ENCODE results near the gene ZNF483. TPM values are rescaled to one million over a fixed set of nuclear protein-coding genes. Genes with fewer than 3 reads are reported as not detected.

Gene ZNF483
- total and polyA plus RNA-seq, 2 of the 4 experiments (the other 2 are of a cell fraction): 0.10 to 0.90 TPM

DNA sequence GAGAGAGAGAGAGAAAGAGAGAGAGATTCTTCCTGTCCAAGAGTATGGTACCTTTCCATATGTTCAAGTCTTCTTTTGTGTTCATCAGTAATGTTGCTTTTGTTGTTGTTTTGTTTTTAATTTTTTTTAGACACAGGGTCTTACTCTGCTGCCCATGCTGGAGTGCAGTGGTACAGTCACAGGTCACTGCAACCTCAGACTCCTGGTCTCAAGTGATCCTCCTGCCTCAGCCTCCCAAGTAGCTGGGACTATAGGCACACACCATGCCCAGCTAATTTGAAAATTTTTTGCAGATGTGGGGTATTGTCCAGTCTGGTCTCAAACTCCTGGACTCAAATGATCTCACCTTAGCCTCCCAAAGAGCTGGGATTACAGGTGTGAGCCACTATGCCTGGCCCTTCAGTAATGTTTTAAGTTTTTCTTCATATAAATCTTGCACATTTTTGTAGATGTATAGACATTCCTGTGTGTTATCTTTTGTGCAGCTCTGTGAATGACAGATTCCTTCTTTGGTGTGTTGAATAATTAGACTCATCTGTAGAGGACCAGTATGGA, 36.3 kb downstream of the ZNF483 start:
- Histone ChIP-seq H2BK15ac (ENCODE audit: low read depth, low read length) (no peak overlapping the region), H3K4me3 (ENCODE audit: insufficient read depth, low read depth, low read length) (no peak overlapping the region), H3K9ac (ENCODE audit: low read depth, low read length) (no peak overlapping the region), H3K4ac (ENCODE audit: low read depth, low read length) (no peak overlapping the region), H3K4me1 (ENCODE audit: control insufficient read depth, insufficient read depth, low read length) (no peaks in the 10 kb centered on the region), H4K8ac (ENCODE audit: low read depth in 2 of 2, low read length in 2 of 2) (no peak overlapping the region), H2BK20ac (ENCODE audit: low read depth, low read length) (no peak overlapping the region), H2AK5ac (ENCODE audit: low read depth, low read length) (no peak overlapping the region), H3K79me1 (ENCODE audit: low read depth in 1 of 2, low read length in 2 of 2) (no peaks in the 10 kb centered on the region), H2BK120ac (ENCODE audit: low read depth, low read length) (no peak overlapping the region), H2AFZ (replicated peaks; ENCODE audit: low read length, poor library complexity) (no peak overlapping the region), H3K56ac (ENCODE audit: extremely low read depth, insufficient read depth, low read length) (no peak overlapping the region), H3K14ac (replicated peaks; ENCODE audit: low read depth, low read length) (no peak overlapping the region), H3K23ac (ENCODE audit: low read depth, low read length) (no peak overlapping the region), H3K4me2 (ENCODE audit: low read depth, low read length) (no peak overlapping the region), H3K18ac (ENCODE audit: low read depth, low read length) (no peak overlapping the region), H3K27me3 (ENCODE audit: control insufficient read depth, insufficient read depth, low read length) (no peaks in the 10 kb centered on the region), H3K9me1 (ENCODE audit: insufficient read depth, low read length) (no peaks in the 10 kb centered on the region), H4K20me1 (ENCODE audit: insufficient read depth, low read length) (no peaks in the 10 kb centered on the region), H3K27ac (ENCODE audit: insufficient read depth, low read length) (no peak overlapping the region), H4K5ac (ENCODE audit: low read depth, low read length) (no peak overlapping the region), H2AK9ac (replicated peaks; ENCODE audit: low read depth, low read length, poor library complexity) (no peak overlapping the region), H4K91ac (ENCODE audit: insufficient read depth, low read depth, low read length) (no peak overlapping the region), H3K36me3 (ENCODE audit: control insufficient read depth, insufficient read depth, low read length) (peaks cover 28% of the 10 kb centered on the region), H2BK5ac (ENCODE audit: low read depth, low read length, poor library complexity, severe bottlenecking) (no peak overlapping the region), H3K9me3 (ENCODE audit: control insufficient read depth, insufficient read depth, low read length) (peaks cover 17% of the 10 kb centered on the region)
- TF ChIP-seq MAZ (IDR thresholded peaks at IDR 0.05; ENCODE audit: borderline replicate concordance, low read depth, low read length) (no peak), NFE2L2 (IDR thresholded peaks at IDR 0.05; ENCODE audit: low read depth, low read length) (no peak), RCOR1 (IDR thresholded peaks at IDR 0.05; ENCODE audit: insufficient replicate concordance, low read length) (no peak), SMC3 (IDR thresholded peaks at IDR 0.05; ENCODE audit: low read depth, low read length) (no peak), CEBPB (IDR thresholded peaks at IDR 0.05; ENCODE audit: low read depth, low read length) (no peak), POLR2A (IDR thresholded peaks at IDR 0.05; ENCODE audit: low read depth, low read length) (no peak), MXI1 (IDR thresholded peaks at IDR 0.05; ENCODE audit: borderline replicate concordance, low read depth, low read length) (no peak)
- TF ChIP-seq, protein P1, sequence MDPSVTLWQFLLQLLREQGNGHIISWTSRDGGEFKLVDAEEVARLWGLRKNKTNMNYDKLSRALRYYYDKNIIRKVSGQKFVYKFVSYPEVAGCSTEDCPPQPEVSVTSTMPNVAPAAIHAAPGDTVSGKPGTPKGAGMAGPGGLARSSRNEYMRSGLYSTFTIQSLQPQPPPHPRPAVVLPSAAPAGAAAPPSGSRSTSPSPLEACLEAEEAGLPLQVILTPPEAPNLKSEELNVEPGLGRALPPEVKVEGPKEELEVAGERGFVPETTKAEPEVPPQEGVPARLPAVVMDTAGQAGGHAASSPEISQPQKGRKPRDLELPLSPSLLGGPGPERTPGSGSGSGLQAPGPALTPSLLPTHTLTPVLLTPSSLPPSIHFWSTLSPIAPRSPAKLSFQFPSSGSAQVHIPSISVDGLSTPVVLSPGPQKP (IDR thresholded peaks at IDR 0.05; ENCODE audit: borderline replicate concordance, low read depth, low read length): no peak
- CTCF ChIA-PET: no interaction called here
- intact Hi-C loops (cut with micrococcal nuclease) (no loop called here), in situ Hi-C loops (cut with MboI; ENCODE audit: low sequenced_read_pairs) (no loop called here), dilution Hi-C loops (cut with HindIII; ENCODE audit: low sequenced_read_pairs, unreplicated experiment) (no loop called here)
- ATAC-seq (ENCODE audit: low read depth): no peak
- no peak for DNase-seq
- BruUV-seq (replicated peaks): no TSS peak
- POLR2A ChIA-PET (ENCODE audit: unreplicated experiment): no interaction called here

All from IMR-90 (cell line).